HK-2 (cell line): ENCODE data around the gene CT47C1.
A peak's percentile ranks its signal among the peaks of the same experiment; 100 is the strongest.

Source experiments
- DNase-seq: peaks from one replicate; pipeline ENCODE4 v3.0.0-alpha.2; 2018; ENCODE audit not compliant: unreplicated experiment

The CT47C1 gene

GRCh38 chrX:119073911-119074310, 1.1 kb downstream of the CT47C1 start:
- no peak for DNase-seq

- DNase-seq: no peak
These were observed 2.7 kb downstream of the CT47C1 start for GRCh38 chrX:119075270-119076025.

GRCh38 chrX:119082278-119082677, 9.5 kb downstream of the CT47C1 start:
- no peak for DNase-seq

GRCh38 chrX:119084766-119085165, 12.0 kb downstream of the CT47C1 start:
- DNase-seq: no peak

GRCh38 chrX:119087121-119087520, 14.3 kb downstream of the CT47C1 start:
- no peak for DNase-seq

- DNase-seq: no peak
These were observed 16.8 kb downstream of the CT47C1 start for GRCh38 chrX:119089619-119090018.

- no peak for DNase-seq
These were observed 17.8 kb downstream of the CT47C1 start for GRCh38 chrX:119090627-119091026.

- no peak for DNase-seq
These were observed 21.4 kb downstream of the CT47C1 start for GRCh38 chrX:119093991-119094735.

GRCh38 chrX:119094819-119095218, 22.0 kb downstream of the CT47C1 start:
- DNase-seq: no peak

GRCh38 chrX:119095936-119096335, 23.1 kb downstream of the CT47C1 start:
- no peak for DNase-seq

GRCh38 chrX:119101168-119101567, 28.4 kb downstream of the CT47C1 start:
- no peak for DNase-seq

- DNase-seq: no peak
These were observed 33.0 kb downstream of the CT47C1 start for GRCh38 chrX:119105826-119106225.

- DNase-seq: no peak
These were observed 34.4 kb downstream of the CT47C1 start for GRCh38 chrX:119107206-119107605.

GRCh38 chrX:119118780-119119395, 46.1 kb downstream of the CT47C1 start:
- DNase-seq: peak; percentile 30

- no peak for DNase-seq
These were observed 48.5 kb downstream of the CT47C1 start for GRCh38 chrX:119121341-119121740.
